SK-N-MC (cell line): ENCODE measurements around the gene TRABD.

Source experiments
- EZH2 ChIP-seq: fragments of 200-600 bp; sonication (generic); IDR thresholded peaks from one replicate; pipeline ENCODE4 v1.6.1; 2017; ENCODE audit warnings: antibody characterized with exemption
- FOXP2 ChIP-seq: optimal IDR thresholded peaks from 2 replicates; pipeline ENCODE3; 2011; ENCODE audit warnings: mild to moderate bottlenecking, moderate library complexity; ENCODE audit not compliant: insufficient read depth; ENCODE audit errors: extremely low read length, control extremely low read depth
- POLR2AphosphoS5 ChIP-seq: IDR thresholded peaks from 2 replicates; pipeline ENCODE4 v1.6.1; 2012; ENCODE audit warnings: mild to moderate bottlenecking, low read depth, low read length, borderline replicate concordance

DNA sequence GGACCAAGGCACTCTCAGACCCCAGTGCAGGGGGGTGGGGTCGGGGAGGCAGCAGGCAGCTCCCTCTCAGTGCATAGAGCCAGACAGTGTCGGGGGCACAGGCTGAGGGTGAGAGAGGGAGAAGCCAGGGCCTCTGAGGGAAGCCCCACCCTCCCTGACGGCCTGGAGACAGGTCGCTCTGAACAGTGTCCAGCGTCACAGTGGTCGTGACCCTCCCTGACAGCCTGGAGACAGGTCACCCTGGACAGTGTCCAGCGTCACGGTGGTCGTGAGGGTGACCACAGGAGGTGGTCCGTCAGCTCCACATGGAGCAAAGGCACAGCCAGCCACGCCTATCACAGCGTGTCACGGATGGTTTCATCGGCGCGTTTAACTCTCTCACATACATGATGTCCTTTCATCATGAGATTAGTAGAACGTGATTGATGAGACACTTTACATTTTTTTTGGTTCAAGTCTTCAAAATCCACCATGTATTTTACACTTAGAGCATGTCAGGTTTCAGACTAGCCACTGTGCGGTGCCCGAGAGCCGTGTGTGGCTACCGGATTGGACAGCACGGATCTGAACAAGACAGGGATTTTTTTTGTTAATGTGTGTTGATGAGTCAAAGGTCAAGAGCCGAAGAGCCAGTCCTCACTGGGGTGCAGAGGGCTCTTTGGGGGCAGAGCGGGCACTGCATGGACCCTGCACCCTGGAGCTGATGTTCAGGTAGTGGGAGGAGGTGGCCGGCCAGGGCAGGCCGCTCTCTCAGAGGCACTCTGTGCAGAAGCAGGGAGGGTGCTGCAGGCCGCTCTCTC is 39.1 kb upstream of the TRABD start:
- no peak for TF ChIP-seq POLR2AphosphoS5
- TF ChIP-seq EZH2: no peak
- TF ChIP-seq FOXP2: no peak
